Loucy (cell line): ENCODE measurements around the gene PPFIBP2.

Experiments used
- H2AFZ ChIP-seq: fragments of 200-600 bp; sonication (generic); 2 replicates; pipeline ENCODE4 v1.6.0; 2016; ENCODE audit warnings: antibody characterized with exemption, mild to moderate bottlenecking, low read length, moderate library complexity
- H3F3A ChIP-seq: fragments of 200-600 bp; 2 replicates; pipeline ENCODE4 v1.6.0; 2016; ENCODE audit warnings: antibody characterized with exemption, low read depth, mild to moderate bottlenecking
- H3K27me3 ChIP-seq: fragments of 200-600 bp; sonication (generic); 2 replicates; pipeline ENCODE4 v1.6.1; 2014; ENCODE audit warnings: low read length, mild to moderate bottlenecking; ENCODE audit not compliant: insufficient read depth, poor library complexity, severe bottlenecking
- H3K36me3 ChIP-seq: fragments of 200-600 bp; sonication (generic); 2 replicates; pipeline ENCODE4 v1.6.1; 2016; ENCODE audit warnings: low read length; ENCODE audit not compliant: insufficient read depth
- H3K4me1 ChIP-seq: fragments of 200-600 bp; sonication (generic); 2 replicates; pipeline ENCODE4 v1.5.1; 2014; ENCODE audit warnings: low read length, mild to moderate bottlenecking; ENCODE audit not compliant: insufficient read depth, poor library complexity, severe bottlenecking
- H3K4me2 ChIP-seq: fragments of 200-600 bp; sonication (generic); 2 replicates; pipeline ENCODE4 v1.6.0; 2014; ENCODE audit warnings: antibody characterized with exemption, low read length, low read depth, mild to moderate bottlenecking; ENCODE audit not compliant: poor library complexity, severe bottlenecking
- H3K4me3 ChIP-seq: fragments of 200-600 bp; sonication (generic); 2 replicates; pipeline ENCODE4 v1.5.1; 2014; ENCODE audit warnings: low read length, mild to moderate bottlenecking, mixed read lengths; ENCODE audit not compliant: poor library complexity, severe bottlenecking
- H3K79me2 ChIP-seq: fragments of 200-600 bp; sonication (generic); 2 replicates; pipeline ENCODE4 v1.6.1; 2014; ENCODE audit warnings: low read length; ENCODE audit not compliant: insufficient read depth
- H3K9ac ChIP-seq: fragments of 200-600 bp; sonication (generic); 2 replicates; pipeline ENCODE4 v1.6.0; 2014; ENCODE audit warnings: mild to moderate bottlenecking, low read depth, low read length, moderate library complexity; ENCODE audit not compliant: poor library complexity, severe bottlenecking
- H3K9me2 ChIP-seq: fragments of 200-600 bp; sonication (generic); replicated peaks from 2 replicates; pipeline ENCODE4 v1.6.1; 2016; ENCODE audit warnings: low read depth, low read length, mixed read lengths
- H3K9me3 ChIP-seq: fragments of 200-600 bp; sonication (generic); 2 replicates; pipeline ENCODE4 v1.6.1; 2014; ENCODE audit warnings: mild to moderate bottlenecking, antibody characterized with exemption, low read length, low read depth; ENCODE audit not compliant: insufficient read depth
- H4K20me1 ChIP-seq: fragments of 200-600 bp; sonication (generic); 2 replicates; pipeline ENCODE4 v1.6.0; 2014; ENCODE audit warnings: antibody characterized with exemption, low read length, mild to moderate bottlenecking; ENCODE audit not compliant: insufficient read depth, poor library complexity, severe bottlenecking
- EZH2phosphoT487 ChIP-seq: fragments of 200-600 bp; IDR thresholded peaks from 2 replicates; pipeline ENCODE4 v1.6.1; 2018; ENCODE audit warnings: antibody characterized with exemption, mild to moderate bottlenecking, moderate library complexity, borderline replicate concordance
- TF ChIP-seq, protein P1 (sequence below): fragments of 200-600 bp; sonication (generic); conservative IDR thresholded peaks from 2 replicates; pipeline ENCODE4 v1.5.1; 2014; ENCODE audit warnings: mild to moderate bottlenecking, antibody characterized with exemption, low read length

PPFIBP2 gene

DNA sequence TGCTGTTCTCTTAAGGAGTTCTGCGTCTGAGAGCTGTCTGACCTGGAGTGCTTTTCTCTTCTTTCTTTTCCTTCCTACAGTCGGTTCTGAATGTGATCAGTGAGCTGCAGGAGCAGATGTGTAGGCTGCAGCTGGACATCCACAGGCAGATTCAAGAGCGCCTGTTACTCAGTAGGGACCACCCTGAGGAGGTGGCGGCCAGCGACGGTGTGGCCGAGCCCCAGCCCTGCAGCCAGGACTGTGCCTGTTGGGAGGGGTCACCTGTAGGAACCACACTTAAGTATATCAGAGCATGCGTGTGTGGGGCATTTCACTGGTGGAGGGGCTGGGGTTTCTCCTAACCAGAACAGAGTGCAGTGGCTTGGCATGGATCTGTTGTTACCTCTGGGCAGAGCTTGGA is 103.2 kb downstream of the PPFIBP2 start:
- H3K79me2 ChIP-seq = no peaks in the 10 kb centered on the region
- H3K9me2 ChIP-seq = no peaks in the 10 kb centered on the region
- H3K4me2 ChIP-seq = no peak overlapping the region
- H3K27me3 ChIP-seq = peaks cover 3% of the 10 kb centered on the region
- H3K4me3 ChIP-seq = no peak overlapping the region
- no peaks in the 10 kb centered on the region for H3K36me3 ChIP-seq
- H3K4me1 ChIP-seq = no peaks in the 10 kb centered on the region
- no peak overlapping the region for H2AFZ ChIP-seq
- no peaks in the 10 kb centered on the region for H3F3A ChIP-seq
- TF ChIP-seq, protein P1, sequence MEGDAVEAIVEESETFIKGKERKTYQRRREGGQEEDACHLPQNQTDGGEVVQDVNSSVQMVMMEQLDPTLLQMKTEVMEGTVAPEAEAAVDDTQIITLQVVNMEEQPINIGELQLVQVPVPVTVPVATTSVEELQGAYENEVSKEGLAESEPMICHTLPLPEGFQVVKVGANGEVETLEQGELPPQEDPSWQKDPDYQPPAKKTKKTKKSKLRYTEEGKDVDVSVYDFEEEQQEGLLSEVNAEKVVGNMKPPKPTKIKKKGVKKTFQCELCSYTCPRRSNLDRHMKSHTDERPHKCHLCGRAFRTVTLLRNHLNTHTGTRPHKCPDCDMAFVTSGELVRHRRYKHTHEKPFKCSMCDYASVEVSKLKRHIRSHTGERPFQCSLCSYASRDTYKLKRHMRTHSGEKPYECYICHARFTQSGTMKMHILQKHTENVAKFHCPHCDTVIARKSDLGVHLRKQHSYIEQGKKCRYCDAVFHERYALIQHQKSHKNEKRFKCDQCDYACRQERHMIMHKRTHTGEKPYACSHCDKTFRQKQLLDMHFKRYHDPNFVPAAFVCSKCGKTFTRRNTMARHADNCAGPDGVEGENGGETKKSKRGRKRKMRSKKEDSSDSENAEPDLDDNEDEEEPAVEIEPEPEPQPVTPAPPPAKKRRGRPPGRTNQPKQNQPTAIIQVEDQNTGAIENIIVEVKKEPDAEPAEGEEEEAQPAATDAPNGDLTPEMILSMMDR = no peak
- TF ChIP-seq EZH2phosphoT487 = no peak
- no peak overlapping the region for H3K9ac ChIP-seq
- H4K20me1 ChIP-seq = no peaks in the 10 kb centered on the region
- no peaks in the 10 kb centered on the region for H3K9me3 ChIP-seq

DNA sequence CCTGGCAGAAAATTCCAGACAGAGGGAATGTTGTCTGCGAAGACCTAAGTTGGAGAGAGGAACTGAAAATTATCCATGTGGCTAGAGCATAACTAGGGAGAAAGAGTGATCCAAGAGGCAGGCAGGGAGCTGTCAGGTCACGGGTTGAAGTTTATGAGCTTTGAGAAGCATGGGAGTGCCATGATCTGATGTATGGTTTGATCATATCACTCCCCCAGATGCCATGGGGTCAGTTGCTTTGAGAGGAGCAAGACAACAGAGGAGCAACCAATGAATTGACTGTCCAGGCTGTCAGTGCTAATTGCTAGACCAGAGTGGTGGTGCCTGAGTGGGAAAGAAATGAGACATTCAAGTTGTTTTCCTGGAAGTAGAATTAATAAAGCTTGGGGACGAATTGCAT is 105.5 kb downstream of the PPFIBP2 start:
- H2AFZ ChIP-seq = no peak overlapping the region
- no peaks in the 10 kb centered on the region for H3F3A ChIP-seq
- H3K79me2 ChIP-seq = no peaks in the 10 kb centered on the region
- H3K9me3 ChIP-seq = no peaks in the 10 kb centered on the region
- no peaks in the 10 kb centered on the region for H3K9me2 ChIP-seq
- H3K4me3 ChIP-seq = no peak overlapping the region
- H3K9ac ChIP-seq = no peak overlapping the region
- no peaks in the 10 kb centered on the region for H4K20me1 ChIP-seq
- TF ChIP-seq EZH2phosphoT487 = no peak
- TF ChIP-seq, protein P1 = no peak
- no peaks in the 10 kb centered on the region for H3K4me1 ChIP-seq
- H3K36me3 ChIP-seq = no peaks in the 10 kb centered on the region
- H3K4me2 ChIP-seq = no peak overlapping the region
- no peaks in the 10 kb centered on the region for H3K27me3 ChIP-seq

DNA sequence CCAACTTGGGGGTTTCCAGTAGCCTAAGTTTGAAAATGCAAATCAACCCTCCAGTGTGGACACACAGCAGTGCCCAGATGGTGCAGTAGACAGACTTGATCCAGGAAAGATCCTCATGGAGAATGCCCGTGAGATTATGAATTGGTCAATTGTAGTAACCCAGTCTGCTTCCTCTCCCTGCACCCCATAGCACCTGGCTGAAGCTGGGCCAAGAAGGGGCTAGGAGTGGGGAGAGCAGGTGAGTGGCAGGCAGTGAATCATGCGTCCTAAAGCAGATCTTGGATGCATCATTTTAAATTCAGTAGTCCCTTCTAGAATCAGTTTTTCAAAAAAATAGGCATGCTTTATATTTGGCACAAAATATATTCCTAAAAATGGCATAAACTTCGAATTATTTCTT is 107.3 kb downstream of the PPFIBP2 start:
- Histone ChIP-seq H3K27me3 (no peaks in the 10 kb centered on the region), H3F3A (no peaks in the 10 kb centered on the region), H3K4me2 (no peak overlapping the region), H4K20me1 (no peaks in the 10 kb centered on the region), H3K9me3 (no peaks in the 10 kb centered on the region), H3K4me1 (no peaks in the 10 kb centered on the region), H3K79me2 (no peaks in the 10 kb centered on the region), H3K9ac (no peak overlapping the region), H2AFZ (no peak overlapping the region), H3K4me3 (no peak overlapping the region), H3K36me3 (no peaks in the 10 kb centered on the region), H3K9me2 (no peaks in the 10 kb centered on the region)
- TF ChIP-seq, protein P1 = no peak
- no peak for TF ChIP-seq EZH2phosphoT487
